GM12872 (cell line): ENCODE data around the gene PYGB.

Experiments used
- TF ChIP-seq, protein P1 (sequence below): IDR thresholded peaks from 3 replicates; pipeline ENCODE4 v1.5.1; 2011; ENCODE audit warnings: low read depth, mild to moderate bottlenecking, low read length, moderate library complexity; ENCODE audit not compliant: insufficient read depth

Gene PYGB

DNA sequence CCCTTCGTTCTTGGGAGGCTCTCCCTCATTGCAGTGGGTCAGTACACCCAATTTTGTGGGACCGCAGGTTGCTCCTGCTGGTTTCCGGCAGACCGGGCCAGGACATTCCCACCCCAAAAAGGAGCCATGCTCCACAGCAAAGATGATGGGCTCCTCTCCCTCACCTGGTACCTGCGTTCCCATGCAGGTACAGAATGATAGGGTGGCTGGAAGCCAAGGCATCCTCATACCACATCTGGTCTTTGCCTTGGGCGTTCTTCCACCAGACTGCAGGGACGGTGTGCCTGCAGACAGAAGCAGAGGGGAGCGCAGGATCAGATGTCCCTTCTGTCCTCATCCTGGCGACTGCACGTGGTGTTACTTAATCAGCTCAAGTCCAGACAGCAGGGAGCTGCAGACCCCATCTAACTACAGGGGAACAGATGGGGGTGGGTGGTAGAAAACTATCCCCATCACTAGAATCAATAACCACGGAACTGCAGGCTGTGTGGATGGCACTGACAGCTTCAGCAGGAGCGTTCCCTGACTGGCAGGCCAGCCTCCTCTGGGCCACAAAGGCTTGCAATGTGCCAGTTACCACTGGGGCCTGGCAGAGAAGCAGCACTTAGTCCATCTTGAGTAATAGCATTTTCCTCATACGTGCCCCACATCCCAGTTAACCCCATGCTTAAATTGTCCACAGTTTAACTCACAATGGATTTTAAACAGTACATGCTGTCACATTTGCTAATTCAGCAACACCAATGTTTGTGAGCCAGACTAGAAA is 72.3 kb downstream of the PYGB start:
- TF ChIP-seq, protein P1, sequence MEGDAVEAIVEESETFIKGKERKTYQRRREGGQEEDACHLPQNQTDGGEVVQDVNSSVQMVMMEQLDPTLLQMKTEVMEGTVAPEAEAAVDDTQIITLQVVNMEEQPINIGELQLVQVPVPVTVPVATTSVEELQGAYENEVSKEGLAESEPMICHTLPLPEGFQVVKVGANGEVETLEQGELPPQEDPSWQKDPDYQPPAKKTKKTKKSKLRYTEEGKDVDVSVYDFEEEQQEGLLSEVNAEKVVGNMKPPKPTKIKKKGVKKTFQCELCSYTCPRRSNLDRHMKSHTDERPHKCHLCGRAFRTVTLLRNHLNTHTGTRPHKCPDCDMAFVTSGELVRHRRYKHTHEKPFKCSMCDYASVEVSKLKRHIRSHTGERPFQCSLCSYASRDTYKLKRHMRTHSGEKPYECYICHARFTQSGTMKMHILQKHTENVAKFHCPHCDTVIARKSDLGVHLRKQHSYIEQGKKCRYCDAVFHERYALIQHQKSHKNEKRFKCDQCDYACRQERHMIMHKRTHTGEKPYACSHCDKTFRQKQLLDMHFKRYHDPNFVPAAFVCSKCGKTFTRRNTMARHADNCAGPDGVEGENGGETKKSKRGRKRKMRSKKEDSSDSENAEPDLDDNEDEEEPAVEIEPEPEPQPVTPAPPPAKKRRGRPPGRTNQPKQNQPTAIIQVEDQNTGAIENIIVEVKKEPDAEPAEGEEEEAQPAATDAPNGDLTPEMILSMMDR = no peak

DNA sequence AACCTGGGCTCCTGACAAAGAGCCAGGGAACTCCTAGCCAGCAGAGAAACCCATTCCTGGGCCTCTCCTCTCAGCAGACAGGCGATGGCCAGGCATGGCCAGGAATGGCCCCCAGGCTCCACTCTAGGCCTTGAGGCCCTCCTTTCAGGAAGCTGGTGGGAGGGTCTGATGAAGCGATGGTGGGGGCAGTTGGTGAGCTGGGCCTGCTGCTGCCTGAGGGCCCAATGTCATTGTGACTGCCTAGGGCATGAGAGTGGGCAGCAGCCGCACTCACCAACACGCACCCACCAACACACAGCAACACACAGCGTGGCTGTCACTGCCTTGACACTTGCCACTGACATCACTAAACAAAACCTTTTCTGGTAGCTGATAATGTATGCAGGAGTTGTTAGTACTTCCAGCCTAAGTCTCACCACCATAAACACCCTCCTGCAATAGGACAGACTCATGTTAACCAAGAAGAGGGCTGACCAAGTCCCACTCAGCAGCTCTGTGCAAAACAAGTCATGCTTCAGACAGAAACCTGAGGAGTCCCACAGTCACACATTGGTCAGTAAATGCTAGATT is 73.5 kb downstream of the PYGB start:
- TF ChIP-seq, protein P1 = no peak

- TF ChIP-seq, protein P1 = no peak
These were observed 74.1 kb downstream of the PYGB start for GRCh38 chr20:25321991-25322390.

- TF ChIP-seq, protein P1 = no peak
These were observed 75.8 kb downstream of the PYGB start for GRCh38 chr20:25323496-25324246.

GRCh38 chr20:25324412-25324811 is 76.5 kb downstream of the PYGB start:
- TF ChIP-seq, protein P1 = no peak

GRCh38 chr20:25325073-25325472 is 77.2 kb downstream of the PYGB start:
- TF ChIP-seq, protein P1 = no peak

GRCh38 chr20:25325997-25326396 is 78.1 kb downstream of the PYGB start:
- TF ChIP-seq, protein P1 = no peak
